Neuronal stem cell (in vitro differentiated cells): Measurements from ENCODE around the gene MFAP2.

ENCODE experiments used
- DNase-seq: peaks from one replicate; pipeline ENCODE4 v3.0.0-alpha.2; 2013; ENCODE audit warnings: low spot score
- H2AFZ ChIP-seq: one replicate; pipeline ENCODE4 v1.6.1; 2013; ENCODE audit warnings: mild to moderate bottlenecking, low read length, inconsistent platforms
- H2AK5ac ChIP-seq: 2 replicates; pipeline ENCODE4 v1.6.1; 2013; ENCODE audit warnings: low read depth, mild to moderate bottlenecking, inconsistent platforms, low read length, moderate library complexity, mixed read lengths
- H2BK120ac ChIP-seq: 2 replicates; pipeline ENCODE4 v1.6.1; 2013; ENCODE audit warnings: low read depth, mild to moderate bottlenecking, inconsistent platforms, low read length, moderate library complexity, mixed read lengths
- H2BK12ac ChIP-seq: one replicate; pipeline ENCODE4 v1.6.1; 2013; ENCODE audit warnings: low read length, inconsistent platforms
- H2BK15ac ChIP-seq: 2 replicates; pipeline ENCODE4 v1.6.1; 2013; ENCODE audit warnings: mild to moderate bottlenecking, low read length, inconsistent platforms, mixed read lengths
- H2BK5ac ChIP-seq: one replicate; pipeline ENCODE4 v1.6.1; 2013; ENCODE audit warnings: inconsistent platforms, mild to moderate bottlenecking, low read length, moderate library complexity
- H3K14ac ChIP-seq: one replicate; pipeline ENCODE4 v1.6.1; 2013; ENCODE audit warnings: low read length, inconsistent platforms
- H3K18ac ChIP-seq: 2 replicates; pipeline ENCODE4 v1.6.1; 2013; ENCODE audit warnings: low read length, inconsistent platforms
- H3K23ac ChIP-seq: 2 replicates; pipeline ENCODE4 v1.6.1; 2013; ENCODE audit warnings: low read depth, mild to moderate bottlenecking, mixed read lengths, low read length, inconsistent platforms; ENCODE audit not compliant: poor library complexity
- H3K27ac ChIP-seq: replicated peaks from 3 replicates; pipeline ENCODE4 v1.5.1; 2013; ENCODE audit warnings: low read length, inconsistent platforms
- H3K27me3 ChIP-seq, 3 experiments: 2 replicates each; pipeline ENCODE4 v1.6.1; 2013; ENCODE audit warnings: low read length in 3 of 3, mild to moderate bottlenecking in 2 of 3, inconsistent platforms in 1 of 3, low read depth in 1 of 3, mixed read lengths in 1 of 3, moderate library complexity in 1 of 3; ENCODE audit not compliant: control insufficient read depth in 3 of 3, insufficient read depth in 3 of 3
- H3K36me3 ChIP-seq, 2 donors: replicated peaks in 1 of 2; 2 replicates each; pipeline ENCODE4 v1.6.1; 2013; ENCODE audit warnings: low read length in 2 of 2; ENCODE audit not compliant: control insufficient read depth in 2 of 2, insufficient read depth in 2 of 2
- H3K4ac ChIP-seq: 2 replicates; pipeline ENCODE4 v1.6.1; 2013; ENCODE audit warnings: inconsistent platforms, mild to moderate bottlenecking, low read length, moderate library complexity
- H3K4me1 ChIP-seq, 2 donors: 1 replicate in 1 of 2; 2 replicates in 1 of 2; pipeline ENCODE4 v1.6.1; 2013; ENCODE audit warnings: low read length in 2 of 2, low read depth in 1 of 2; ENCODE audit not compliant: control insufficient read depth in 2 of 2, insufficient read depth in 1 of 2
- H3K4me2 ChIP-seq: one replicate; pipeline ENCODE4 v1.6.1; 2013; ENCODE audit warnings: mild to moderate bottlenecking, low read length, inconsistent platforms; ENCODE audit not compliant: insufficient read depth, poor library complexity, severe bottlenecking
- H3K4me3 ChIP-seq, 2 donors: 2 replicates each; pipeline ENCODE4 v1.5.1; 2013; ENCODE audit warnings: low read length in 2 of 2, mild to moderate bottlenecking in 2 of 2, inconsistent platforms in 1 of 2, moderate library complexity in 1 of 2
- H3K79me1 ChIP-seq: one replicate; pipeline ENCODE4 v1.6.1; 2013; ENCODE audit warnings: low read depth, mild to moderate bottlenecking, inconsistent platforms, low read length, moderate library complexity
- H3K9ac ChIP-seq: one replicate; pipeline ENCODE4 v1.6.1; 2013; ENCODE audit warnings: mild to moderate bottlenecking, low read depth, low read length, inconsistent platforms; ENCODE audit not compliant: poor library complexity
- H3K9me3 ChIP-seq, 2 donors: replicated peaks in 1 of 2; 2 replicates each; pipeline versions ENCODE3 to v1.6.1; 2013; ENCODE audit warnings: low read length in 2 of 2, mild to moderate bottlenecking in 2 of 2, inconsistent platforms in 1 of 2, low read depth in 1 of 2, mixed read lengths in 1 of 2, moderate library complexity in 1 of 2; ENCODE audit not compliant: control insufficient read depth in 2 of 2, insufficient read depth in 1 of 2
- H4K8ac ChIP-seq: one replicate; pipeline ENCODE4 v1.6.1; 2013; ENCODE audit warnings: low read depth, mild to moderate bottlenecking, inconsistent platforms, low read length, moderate library complexity
- H4K91ac ChIP-seq: one replicate; pipeline ENCODE4 v1.6.1; 2013; ENCODE audit warnings: low read length, low read depth, mild to moderate bottlenecking, inconsistent platforms; ENCODE audit not compliant: poor library complexity
- WGBS, 2 donors: extraction: QIAGEN DNeasy Blood & Tissue Kit; methylation state at CpG; one replicate each; pipeline ENCODE4 v1.1.7; 2013; ENCODE audit warnings: missing lambda C conversion rate in 2 of 2, mixed read lengths in 1 of 2; ENCODE audit not compliant: insufficient read length in 2 of 2, insufficient replicate concordance in 1 of 2; ENCODE audit errors: extremely low coverage in 2 of 2; 5-methylcytosine and 5-hydroxymethylcytosine counted together

MFAP2 gene

DNA sequence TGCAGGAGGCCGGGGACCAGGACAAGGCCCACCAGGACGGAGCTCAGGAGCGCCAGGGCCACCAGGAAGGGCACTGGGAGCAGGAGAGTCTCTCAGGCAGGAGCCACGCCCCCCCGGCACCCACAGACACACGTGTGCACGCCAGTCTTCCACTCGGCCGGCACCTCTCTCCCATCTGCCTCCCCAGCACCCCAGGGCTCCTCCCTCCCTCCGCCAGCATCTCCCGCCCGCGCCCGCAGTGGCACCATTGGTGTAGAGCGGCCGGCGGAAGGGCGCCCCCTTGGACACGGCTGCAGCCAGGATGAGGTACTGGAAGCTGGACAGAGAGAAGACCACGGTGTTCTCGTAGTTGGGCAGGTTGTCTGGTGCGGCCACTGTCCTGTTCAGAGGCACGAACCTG is 6.1 kb upstream of the MFAP2 start:
- peaks cover 9 to 10% of the 10 kb centered on the region in 2 donors for H3K4me1 ChIP-seq
- peaks cover 10 to 19% of the 10 kb centered on the region in 2 donors for H3K36me3 ChIP-seq
- no peak overlapping the region for H3K14ac ChIP-seq
- H3K4me3 ChIP-seq, result no peak overlapping the region
- H2AFZ ChIP-seq, result no peak overlapping the region
- no CpG with 5 or more reads among the region's 23 CpGs for WGBS, 2 donors
- no peak overlapping the region for H3K4me2 ChIP-seq
- peak overlapping the region; percentile 44 for H3K9ac ChIP-seq
- no peak overlapping the region for H3K27ac ChIP-seq
- peak overlapping the region; percentile 63 for H2AK5ac ChIP-seq
- H4K8ac ChIP-seq, result no peak overlapping the region
- H2BK5ac ChIP-seq, result peak overlapping the region; percentile 94
- H2BK12ac ChIP-seq, result no peak overlapping the region
- no peak overlapping the region for H2BK15ac ChIP-seq
- H3K4ac ChIP-seq, result no peak overlapping the region
- peak overlapping the region; percentile 80 for H3K18ac ChIP-seq
- no peak overlapping the region for H2BK120ac ChIP-seq
- H4K91ac ChIP-seq, result peak overlapping the region; percentile 53
- H3K9me3 ChIP-seq, result no peaks in the 10 kb centered on the region
- H3K27me3 ChIP-seq, result no peaks in the 10 kb centered on the region
- peak overlapping the region; percentile 25 for H3K23ac ChIP-seq
- no peak for DNase-seq
- H3K79me1 ChIP-seq, result peaks cover 3% of the 10 kb centered on the region

DNA sequence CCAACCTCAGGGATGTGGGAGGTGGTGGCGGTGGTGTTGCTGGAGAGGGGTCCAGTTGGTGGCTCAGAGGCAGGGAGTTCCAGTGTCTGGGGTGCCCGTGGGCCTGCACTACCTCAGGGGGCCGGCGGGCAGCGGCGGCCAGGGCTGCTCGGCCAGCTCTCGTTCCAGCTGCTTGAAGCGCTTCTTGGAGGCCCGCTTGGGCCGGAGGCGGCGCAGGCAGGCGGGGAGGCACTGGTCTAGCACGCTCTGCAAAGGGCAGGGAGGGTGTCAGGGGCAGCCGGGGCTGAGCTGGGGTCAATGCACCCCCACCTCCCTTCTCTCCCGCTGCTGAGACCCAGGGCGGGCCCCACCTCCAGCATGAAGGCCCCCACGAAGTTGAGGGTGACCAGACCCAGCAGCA is 5.7 kb upstream of the MFAP2 start:
- peak overlapping the region; percentile 94 for H2BK5ac ChIP-seq
- no peak overlapping the region for H2BK15ac ChIP-seq
- no CpG with 5 or more reads among the region's 19 CpGs for WGBS, 2 donors
- no peak overlapping the region for H3K18ac ChIP-seq
- no peak overlapping the region for H3K9ac ChIP-seq
- no peak overlapping the region for H3K27ac ChIP-seq
- no peak overlapping the region for H3K4me2 ChIP-seq
- peak overlapping the region; percentile 73 for H3K23ac ChIP-seq
- no peak overlapping the region for H3K4me3 ChIP-seq
- H3K4ac ChIP-seq, result no peak overlapping the region
- no peak overlapping the region for H2AFZ ChIP-seq
- no peak overlapping the region for H2BK12ac ChIP-seq
- no peaks in the 10 kb centered on the region for H3K27me3 ChIP-seq
- H3K79me1 ChIP-seq, result peaks cover 3% of the 10 kb centered on the region
- no peak overlapping the region for H4K91ac ChIP-seq
- H2AK5ac ChIP-seq, result peak overlapping the region; percentile 28
- no peak overlapping the region for H2BK120ac ChIP-seq
- H4K8ac ChIP-seq, result no peak overlapping the region
- peaks cover 10 to 19% of the 10 kb centered on the region in 2 donors for H3K36me3 ChIP-seq
- DNase-seq, result no peak
- H3K4me1 ChIP-seq, result peaks cover 10% of the 10 kb centered on the region in 2 donors
- no peaks in the 10 kb centered on the region for H3K9me3 ChIP-seq
- no peak overlapping the region for H3K14ac ChIP-seq

DNA sequence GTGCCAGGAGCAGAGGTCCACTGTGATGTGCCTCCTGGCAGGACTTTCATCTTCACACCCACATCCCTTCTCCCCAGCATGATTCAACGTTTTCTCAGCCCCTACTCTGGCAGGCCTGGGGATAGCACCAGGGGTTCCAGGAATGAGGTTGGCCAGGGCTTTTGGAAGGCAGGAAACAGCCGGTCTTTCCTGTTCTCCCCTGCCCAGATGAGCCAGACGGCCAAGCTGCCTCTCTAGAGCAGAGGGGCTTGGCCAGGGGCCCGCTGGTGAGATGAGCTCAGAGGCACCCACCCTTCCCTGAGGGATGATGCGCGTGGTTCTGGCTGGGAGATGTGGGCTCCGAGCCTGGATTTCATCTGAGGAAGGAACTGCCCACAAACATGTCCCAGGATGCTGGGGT is 4.3 kb upstream of the MFAP2 start:
- Histone ChIP-seq H3K27me3 (no peaks in the 10 kb centered on the region), H4K8ac (no peak overlapping the region), H3K9ac (no peak overlapping the region), H2BK5ac (no peak overlapping the region), H3K9me3 (no peaks in the 10 kb centered on the region), H2BK12ac (no peak overlapping the region), H2AFZ (no peak overlapping the region), H3K4me1 (peaks cover 10 to 12% of the 10 kb centered on the region in 2 donors), H3K4me3 (no peak overlapping the region), H3K4ac (no peak overlapping the region), H3K27ac (no peak overlapping the region), H3K23ac (no peak overlapping the region), H4K91ac (no peak overlapping the region), H2BK15ac (no peak overlapping the region), H3K4me2 (no peak overlapping the region), H3K79me1 (peaks cover 3% of the 10 kb centered on the region), H3K18ac (no peak overlapping the region), H2BK120ac (no peak overlapping the region), H3K14ac (no peak overlapping the region), H2AK5ac (no peak overlapping the region), H3K36me3 (peaks cover 10 to 12% of the 10 kb centered on the region in 2 donors)
- no peak for DNase-seq
- no CpG with 5 or more reads among the region's 7 CpGs for WGBS, 2 donors

DNA sequence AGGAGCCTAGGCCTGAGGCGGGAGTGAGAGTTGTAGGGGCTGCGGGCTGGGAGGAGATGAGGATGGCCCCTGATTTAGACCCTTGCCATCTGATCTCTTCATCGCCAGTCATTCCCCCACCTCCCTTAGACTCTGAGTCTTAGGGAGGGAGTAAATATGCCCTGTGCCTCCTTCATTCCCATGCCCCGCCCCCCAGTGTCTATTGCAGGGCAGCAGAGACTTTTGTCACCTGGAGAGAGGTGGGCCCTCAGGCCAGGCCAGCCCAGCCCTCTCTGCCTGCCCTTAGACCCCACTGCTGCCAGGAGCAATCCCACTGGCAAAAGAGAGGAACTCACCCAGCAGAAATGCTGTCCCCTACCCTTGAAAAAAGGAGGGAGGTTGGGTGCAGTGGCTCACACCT is 3.2 kb upstream of the MFAP2 start:
- peaks cover 17 to 20% of the 10 kb centered on the region in 2 donors for H3K4me1 ChIP-seq
- DNase-seq, result no peak

More for the DNA sequence above, 3.2 kb upstream of the MFAP2 start:
- Histone ChIP-seq H4K8ac (no peak overlapping the region), H3K27me3 (no peaks in the 10 kb centered on the region), H2AK5ac (no peak overlapping the region), H2BK5ac (no peak overlapping the region), H2BK120ac (no peak overlapping the region), H2BK15ac (no peak overlapping the region), H3K36me3 (peaks cover 7 to 12% of the 10 kb centered on the region in 2 donors), H4K91ac (no peak overlapping the region), H3K9ac (no peak overlapping the region), H3K18ac (no peak overlapping the region), H2AFZ (peak overlapping the region; percentile 82), H3K4me3 (no peak overlapping the region), H3K9me3 (no peaks in the 10 kb centered on the region), H2BK12ac (no peak overlapping the region), H3K79me1 (peaks cover 10% of the 10 kb centered on the region), H3K14ac (no peak overlapping the region), H3K27ac (no peak overlapping the region), H3K4me2 (no peak overlapping the region), H3K23ac (no peak overlapping the region), H3K4ac (no peak overlapping the region)
- WGBS, 2 donors, result no CpG with 5 or more reads among the region's 4 CpGs
